HEK293 (cell line): ENCODE measurements around the gene CLASP1.

Experiments used
- ZNF792 ChIP-seq: fragments of 450-650 bp; formaldehyde crosslinking; IDR thresholded peaks from 2 replicates; pipeline ENCODE4 v1.5.1; 2016; ENCODE audit warnings: missing biosample characterization, missing genetic modification characterization
- TF ChIP-seq, protein P1 (sequence below): fragments of 450-650 bp; formaldehyde crosslinking; IDR thresholded peaks from 2 replicates; pipeline ENCODE4 v1.5.1; 2016; ENCODE audit warnings: missing biosample characterization, missing genetic modification characterization

DNA sequence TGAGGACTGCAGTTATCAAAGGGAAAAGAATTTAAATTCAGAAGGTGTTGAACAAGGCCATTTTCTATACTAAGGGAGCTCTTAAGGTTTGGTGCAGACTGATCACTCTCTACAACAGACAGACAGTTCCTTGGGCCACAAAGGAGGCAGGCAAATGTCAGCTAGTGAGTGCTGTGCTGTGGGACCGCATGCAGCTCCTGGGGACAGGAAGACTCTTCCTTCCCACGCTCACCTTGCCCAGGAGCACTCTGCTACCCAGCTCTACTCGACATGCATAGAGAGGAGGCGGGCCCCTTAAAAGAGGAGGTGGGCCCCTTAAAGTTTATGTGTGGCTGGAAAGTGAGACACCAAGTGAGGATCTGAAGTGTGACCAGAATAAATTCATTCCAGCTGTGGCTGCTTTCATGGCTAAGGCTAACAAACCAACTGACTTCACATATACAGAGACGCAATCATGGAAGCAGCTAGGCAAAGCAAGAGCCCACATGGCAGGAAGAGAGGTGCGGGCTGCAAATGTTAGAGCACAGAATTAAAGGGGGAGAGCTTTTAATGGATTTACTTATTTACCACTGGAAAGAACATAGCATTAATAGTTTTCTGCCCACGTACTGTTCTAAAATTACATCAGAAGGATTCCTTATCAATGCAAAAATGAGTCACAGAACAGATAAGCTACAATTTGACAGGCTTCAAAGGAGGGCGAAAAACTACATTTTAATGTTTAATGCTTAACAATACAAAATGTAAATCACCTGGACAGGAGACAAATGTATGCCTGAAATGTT is 220.0 kb downstream of the CLASP1 start:
- no peak for TF ChIP-seq ZNF792 (tag by site-specific recombination)
- TF ChIP-seq, protein P1, sequence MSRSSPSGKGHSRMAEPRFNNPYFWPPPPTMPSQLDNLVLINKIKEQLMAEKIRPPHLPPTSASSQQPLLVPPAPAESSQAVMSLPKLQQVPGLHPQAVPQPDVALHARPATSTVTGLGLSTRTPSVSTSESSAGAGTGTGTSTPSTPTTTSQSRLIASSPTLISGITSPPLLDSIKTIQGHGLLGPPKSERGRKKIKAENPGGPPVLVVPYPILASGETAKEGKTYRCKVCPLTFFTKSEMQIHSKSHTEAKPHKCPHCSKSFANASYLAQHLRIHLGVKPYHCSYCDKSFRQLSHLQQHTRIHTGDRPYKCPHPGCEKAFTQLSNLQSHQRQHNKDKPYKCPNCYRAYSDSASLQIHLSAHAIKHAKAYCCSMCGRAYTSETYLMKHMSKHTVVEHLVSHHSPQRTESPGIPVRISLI (tag by site-specific recombination), result no peak
